B cell (primary cell): Measurements from ENCODE around the gene MXRA8. TPM values are rescaled to one million over a fixed set of nuclear protein-coding genes. Genes with fewer than 3 reads are reported as not detected.
A peak's percentile ranks its signal among the peaks of the same experiment; 100 is the strongest.

Source experiments
- ATAC-seq: fragments of 200-7000 bp; cut with Tn5 transposase; one replicate; pipeline ENCODE4 v1.10.0; 2021; ENCODE audit warnings: low read depth, mild to moderate bottlenecking, moderate number of reproducible peaks, moderate library complexity
- CTCF ChIA-PET: fragments of 350-600 bp; sonication (Branson Sonifier 250); formaldehyde crosslinking; loops from one replicate; lab custom pipeline; 2021; ENCODE audit warnings: antibody characterized with exemption, inconsistent platforms; lab: Charles Lee
- POLR2A ChIA-PET: fragments of 350-600 bp; sonication (Branson Sonifier 250); formaldehyde crosslinking; loops from one replicate; lab custom pipeline; 2021; ENCODE audit warnings: antibody characterized with exemption; lab: Charles Lee
- DNase-seq: peaks from one replicate; pipeline ENCODE4 v3.0.0; 2013
- H2AFZ ChIP-seq: 2 replicates; pipeline ENCODE4 v1.6.1; 2012; ENCODE audit warnings: mild to moderate bottlenecking, low read depth, low read length; ENCODE audit not compliant: insufficient read depth, poor library complexity, severe bottlenecking
- H3K27ac ChIP-seq, 2 donors: 1 replicate in 1 of 2; 2 replicates in 1 of 2; pipeline ENCODE4 v1.5.1; 2012 to 2013; ENCODE audit warnings: low read length in 2 of 2, mild to moderate bottlenecking in 2 of 2, moderate library complexity in 1 of 2
- H3K27me3 ChIP-seq, 4 experiments: fragments of 200-600 bp in 1 of 4; sonication (generic) in 1 of 4; replicated peaks in 1 of 4; 1 replicate in 2 of 4; 2 replicates in 2 of 4; pipeline versions ENCODE4 v1.6.1 to v1.7.0; 2013 to 2016; ENCODE audit warnings: low read length in 3 of 4, mild to moderate bottlenecking in 2 of 4, mixed read lengths in 1 of 4, moderate library complexity in 1 of 4; ENCODE audit not compliant: insufficient read depth in 4 of 4, control insufficient read depth in 3 of 4; ENCODE audit errors: control extremely low read depth in 1 of 4
- H3K36me3 ChIP-seq, 2 experiments: replicated peaks in 1 of 2; 1 replicate in 1 of 2; 2 replicates in 1 of 2; pipeline versions ENCODE4 v1.6.1 to v1.7.1; 2013; ENCODE audit warnings: low read length in 1 of 2; ENCODE audit not compliant: insufficient read depth in 2 of 2, control insufficient read depth in 1 of 2; ENCODE audit errors: control extremely low read depth in 1 of 2, extremely low read depth in 1 of 2
- H3K4me1 ChIP-seq, 2 donors: fragments of 200-600 bp in 1 of 2; sonication (generic) in 1 of 2; 1 replicate in 1 of 2; 2 replicates in 1 of 2; pipeline versions ENCODE4 v1.5.1 to v1.6.1; 2013 to 2017; ENCODE audit warnings: low read length in 2 of 2; ENCODE audit not compliant: control insufficient read depth in 2 of 2, insufficient read depth in 2 of 2
- H3K4me2 ChIP-seq: replicated peaks from 2 replicates; pipeline ENCODE3; 2012; ENCODE audit warnings: mild to moderate bottlenecking, low read depth, low read length; ENCODE audit not compliant: poor library complexity, severe bottlenecking
- H3K4me3 ChIP-seq, 5 experiments: fragments of 200-600 bp in 1 of 5; sonication (generic) in 1 of 5; 1 replicate in 3 of 5; 2 replicates in 2 of 5; pipeline versions ENCODE4 v1.5.1 to v1.7.0; 2011 to 2016; ENCODE audit warnings: low read length in 4 of 5, mild to moderate bottlenecking in 4 of 5, low read depth in 2 of 5, control low read depth in 1 of 5, moderate library complexity in 1 of 5; ENCODE audit not compliant: insufficient read depth in 1 of 5; ENCODE audit errors: control extremely low read depth in 1 of 5, extremely low read depth in 1 of 5
- H3K79me2 ChIP-seq: fragments of 200-600 bp; sonication (generic); one replicate; pipeline ENCODE4 v1.6.0; 2016; ENCODE audit warnings: low read length; ENCODE audit not compliant: control insufficient read depth, insufficient read depth
- H3K9ac ChIP-seq: fragments of 200-600 bp; sonication (generic); 2 replicates; pipeline ENCODE4 v1.6.1; 2017; ENCODE audit warnings: mild to moderate bottlenecking, low read length, moderate library complexity
- H3K9me3 ChIP-seq, 3 donors: one replicate each; pipeline versions ENCODE4 v1.6.1 to v1.7.1; 2013; ENCODE audit warnings: low read length in 2 of 3; ENCODE audit not compliant: control insufficient read depth in 2 of 3, insufficient read depth in 1 of 3; ENCODE audit errors: control extremely low read depth in 1 of 3
- H4K20me1 ChIP-seq: 2 replicates; pipeline ENCODE4 v1.6.0; 2012; ENCODE audit warnings: mild to moderate bottlenecking, low read length; ENCODE audit not compliant: insufficient read depth, control insufficient read depth, poor library complexity, severe bottlenecking
- H3K27ac Mint-ChIP-seq: one replicate; pipeline ENCODE4 v1.8.0; 2021; ENCODE audit warnings: mixed read lengths
- H3K27me3 Mint-ChIP-seq: one replicate; pipeline ENCODE4 v1.8.0; 2021; ENCODE audit warnings: mixed read lengths
- H3K4me1 Mint-ChIP-seq: one replicate; pipeline ENCODE4 v1.8.0; 2021; ENCODE audit warnings: mixed read lengths
- H3K4me3 Mint-ChIP-seq: one replicate; pipeline ENCODE4 v1.8.0; 2021; ENCODE audit warnings: mixed read lengths
- H3K9me3 Mint-ChIP-seq: one replicate; pipeline ENCODE4 v1.8.0; 2022; ENCODE audit warnings: mixed read lengths; ENCODE audit not compliant: insufficient read depth
- CTCF ChIP-seq: fragments of 200-600 bp; IDR thresholded peaks from one replicate; pipeline ENCODE4 v1.8.0; 2022; ENCODE audit warnings: antibody characterized with exemption, mild to moderate bottlenecking
- EZH2 ChIP-seq: IDR thresholded peaks from 2 replicates; pipeline ENCODE4 v1.6.1; 2012; ENCODE audit warnings: borderline replicate concordance, low read depth, mild to moderate bottlenecking, moderate library complexity, low read length; ENCODE audit not compliant: insufficient read depth, poor library complexity, severe bottlenecking
- WGBS: methylation state at CpG from one replicate; pipeline ENCODE4 v1.1.5; 2013; ENCODE audit warnings: missing lambda C conversion rate; ENCODE audit not compliant: insufficient coverage; 5-methylcytosine and 5-hydroxymethylcytosine counted together
- intact Hi-C: fragments of 100-400 bp; cut with micrococcal nuclease; formaldehyde crosslinking; loops from one replicate; pipeline ENCODE4 v1.10.0; 2022
- polyA plus RNA-seq: library from polyadenylated mRNA; depleted of rRNA; stranded (reverse); fragments of >200 nt; gene quantifications from 2 replicates; pipeline ENCODE4 v1.2.3, GENCODE V29; 2012
- total RNA-seq, 2 donors: library from RNA; stranded (reverse); fragments of 120-200 nt in 1 of 2; gene quantifications; 1 replicate in 1 of 2; 2 replicates in 1 of 2; pipeline versions ENCODE4 v1.2.3 to v1.2.4, GENCODE V29; 2013 to 2022

The MXRA8 gene
- total and polyA plus RNA-seq, 2 donors (not counting 1 experiment from before 2014, with no cell fraction given): 0.10 TPM; not detected in 1

- Mint-ChIP-seq H3K27ac (peak overlapping the region; percentile 83), H3K4me1 (peaks cover 11% of the 10 kb centered on the region), H3K9me3 (no peaks in the 10 kb centered on the region), H3K4me3 (peak overlapping the region; percentile 84), H3K27me3 (no peaks in the 10 kb centered on the region)
- ATAC-seq: no peak
- no peak for TF ChIP-seq EZH2
- ChIA-PET CTCF (interaction anchor here (1.3 to 3.2 kb wide), 3 partner anchors 25 to 389 kb away, joined by 3 to 15 read pairs (median 3); partner anchors contain the start of gene CCNL2), POLR2A (interaction anchor here (1.5 to 1.9 kb wide), 2 partner anchors 25 to 131 kb away, joined by 7 to 23 read pairs; partner anchors contain the start of gene CCNL2)
- peaks cover 0 to 10% of the 10 kb centered on the region in 2 experiments for H3K36me3 ChIP-seq
- intact Hi-C loops: no loop called here
- H3K4me2 ChIP-seq: peak overlapping the region; percentile 84
- H3K27ac ChIP-seq: peak overlapping the region; percentile 75 to 95
- peaks cover 19 to 37% of the 10 kb centered on the region in 2 donors for H3K4me1 ChIP-seq
- H4K20me1 ChIP-seq: peaks cover 21% of the 10 kb centered on the region
- no peaks in the 10 kb centered on the region for H3K27me3 ChIP-seq
- peak overlapping the region; percentile 81 for H3K9ac ChIP-seq
- H2AFZ ChIP-seq: no peak overlapping the region
- H3K9me3 ChIP-seq: peaks cover 0 to 3% (median 0%) of the 10 kb centered on the region in 3 donors
- peaks cover 15% of the 10 kb centered on the region for H3K79me2 ChIP-seq
- 66% methylated on average over 50 of the region's 52 CpGs for WGBS
- peak overlapping the region; percentile 2 to 93 (median 78) for H3K4me3 ChIP-seq
- no peak for DNase-seq
Measured at GRCh38 chr1:1373815-1374588, 15.6 kb upstream of the MXRA8 start.

- Histone ChIP-seq H3K36me3 (peaks cover 0 to 10% of the 10 kb centered on the region in 2 experiments), H3K4me1 (peaks cover 19 to 37% of the 10 kb centered on the region in 2 donors), H3K27ac (no peak overlapping the region), H3K9me3 (peaks cover 0 to 3% (median 0%) of the 10 kb centered on the region in 3 donors), H2AFZ (no peak overlapping the region), H3K4me2 (peak overlapping the region; percentile 84), H3K9ac (no peak overlapping the region), H4K20me1 (peaks cover 21% of the 10 kb centered on the region), H3K79me2 (peaks cover 15% of the 10 kb centered on the region), H3K4me3 (no peak overlapping the region), H3K27me3 (no peaks in the 10 kb centered on the region)
- TF ChIP-seq CTCF: no peak
- no peak for TF ChIP-seq EZH2
- H3K27ac Mint-ChIP-seq: peak overlapping the region; percentile 53
- ATAC-seq: no peak
- ChIA-PET POLR2A (interaction anchor here (0.6 to 1.0 kb wide), 2 partner anchors 26 to 30 kb away, joined by 3 read pairs; partner anchors contain the start of gene CCNL2), CTCF (interaction anchor here (0.6 to 3.2 kb wide), 10 partner anchors 23 to 388 kb away, joined by 3 to 16 read pairs (median 4); partner anchors contain the start of gene CCNL2)
- H3K27me3 Mint-ChIP-seq: no peaks in the 10 kb centered on the region
- no peaks in the 10 kb centered on the region for H3K9me3 Mint-ChIP-seq
- peaks cover 11% of the 10 kb centered on the region for H3K4me1 Mint-ChIP-seq
- WGBS: 96% methylated on average over 22 of the region's 26 CpGs
- intact Hi-C loops: no loop called here
- peak overlapping the region; percentile 84 for H3K4me3 Mint-ChIP-seq
- DNase-seq: no peak
Measured at GRCh38 chr1:1373051-1373814, 14.9 kb upstream of the MXRA8 start.
